B cell (primary cell): Measurements from ENCODE around the gene RARB. TPM values are rescaled to one million over a fixed set of nuclear protein-coding genes. Genes with fewer than 3 reads are reported as not detected.

ENCODE experiments used
- ATAC-seq: fragments of 200-7000 bp; cut with Tn5 transposase; one replicate; pipeline ENCODE4 v1.10.0; 2021; ENCODE audit warnings: low read depth, mild to moderate bottlenecking, moderate number of reproducible peaks, moderate library complexity
- CTCF ChIA-PET: fragments of 350-600 bp; sonication (Branson Sonifier 250); formaldehyde crosslinking; loops from one replicate; lab custom pipeline; 2021; ENCODE audit warnings: antibody characterized with exemption, inconsistent platforms; lab: Charles Lee
- POLR2A ChIA-PET: fragments of 350-600 bp; sonication (Branson Sonifier 250); formaldehyde crosslinking; loops from one replicate; lab custom pipeline; 2021; ENCODE audit warnings: antibody characterized with exemption; lab: Charles Lee
- DNase-seq: peaks from one replicate; pipeline ENCODE4 v3.0.0; 2013
- H2AFZ ChIP-seq: 2 replicates; pipeline ENCODE4 v1.6.1; 2012; ENCODE audit warnings: mild to moderate bottlenecking, low read depth, low read length; ENCODE audit not compliant: insufficient read depth, poor library complexity, severe bottlenecking
- H3K27ac ChIP-seq, 2 donors: 1 replicate in 1 of 2; 2 replicates in 1 of 2; pipeline ENCODE4 v1.5.1; 2012 to 2013; ENCODE audit warnings: low read length in 2 of 2, mild to moderate bottlenecking in 2 of 2, moderate library complexity in 1 of 2
- H3K27me3 ChIP-seq, 4 experiments: fragments of 200-600 bp in 1 of 4; sonication (generic) in 1 of 4; replicated peaks in 1 of 4; 1 replicate in 2 of 4; 2 replicates in 2 of 4; pipeline versions ENCODE4 v1.6.1 to v1.7.0; 2013 to 2016; ENCODE audit warnings: low read length in 3 of 4, mild to moderate bottlenecking in 2 of 4, mixed read lengths in 1 of 4, moderate library complexity in 1 of 4; ENCODE audit not compliant: insufficient read depth in 4 of 4, control insufficient read depth in 3 of 4; ENCODE audit errors: control extremely low read depth in 1 of 4
- H3K36me3 ChIP-seq, 2 experiments: replicated peaks in 1 of 2; 1 replicate in 1 of 2; 2 replicates in 1 of 2; pipeline versions ENCODE4 v1.6.1 to v1.7.1; 2013; ENCODE audit warnings: low read length in 1 of 2; ENCODE audit not compliant: insufficient read depth in 2 of 2, control insufficient read depth in 1 of 2; ENCODE audit errors: control extremely low read depth in 1 of 2, extremely low read depth in 1 of 2
- H3K4me1 ChIP-seq, 2 donors: fragments of 200-600 bp in 1 of 2; sonication (generic) in 1 of 2; 1 replicate in 1 of 2; 2 replicates in 1 of 2; pipeline versions ENCODE4 v1.5.1 to v1.6.1; 2013 to 2017; ENCODE audit warnings: low read length in 2 of 2; ENCODE audit not compliant: control insufficient read depth in 2 of 2, insufficient read depth in 2 of 2
- H3K4me2 ChIP-seq: replicated peaks from 2 replicates; pipeline ENCODE3; 2012; ENCODE audit warnings: mild to moderate bottlenecking, low read depth, low read length; ENCODE audit not compliant: poor library complexity, severe bottlenecking
- H3K4me3 ChIP-seq, 5 experiments: fragments of 200-600 bp in 1 of 5; sonication (generic) in 1 of 5; 1 replicate in 3 of 5; 2 replicates in 2 of 5; pipeline versions ENCODE4 v1.5.1 to v1.7.0; 2011 to 2016; ENCODE audit warnings: low read length in 4 of 5, mild to moderate bottlenecking in 4 of 5, low read depth in 2 of 5, control low read depth in 1 of 5, moderate library complexity in 1 of 5; ENCODE audit not compliant: insufficient read depth in 1 of 5; ENCODE audit errors: control extremely low read depth in 1 of 5, extremely low read depth in 1 of 5
- H3K79me2 ChIP-seq: fragments of 200-600 bp; sonication (generic); one replicate; pipeline ENCODE4 v1.6.0; 2016; ENCODE audit warnings: low read length; ENCODE audit not compliant: control insufficient read depth, insufficient read depth
- H3K9ac ChIP-seq: fragments of 200-600 bp; sonication (generic); 2 replicates; pipeline ENCODE4 v1.6.1; 2017; ENCODE audit warnings: mild to moderate bottlenecking, low read length, moderate library complexity
- H3K9me3 ChIP-seq, 3 donors: one replicate each; pipeline versions ENCODE4 v1.6.1 to v1.7.1; 2013; ENCODE audit warnings: low read length in 2 of 3; ENCODE audit not compliant: control insufficient read depth in 2 of 3, insufficient read depth in 1 of 3; ENCODE audit errors: control extremely low read depth in 1 of 3
- H4K20me1 ChIP-seq: 2 replicates; pipeline ENCODE4 v1.6.0; 2012; ENCODE audit warnings: mild to moderate bottlenecking, low read length; ENCODE audit not compliant: insufficient read depth, control insufficient read depth, poor library complexity, severe bottlenecking
- H3K27ac Mint-ChIP-seq: one replicate; pipeline ENCODE4 v1.8.0; 2021; ENCODE audit warnings: mixed read lengths
- H3K27me3 Mint-ChIP-seq: one replicate; pipeline ENCODE4 v1.8.0; 2021; ENCODE audit warnings: mixed read lengths
- H3K4me1 Mint-ChIP-seq: one replicate; pipeline ENCODE4 v1.8.0; 2021; ENCODE audit warnings: mixed read lengths
- H3K4me3 Mint-ChIP-seq: one replicate; pipeline ENCODE4 v1.8.0; 2021; ENCODE audit warnings: mixed read lengths
- H3K9me3 Mint-ChIP-seq: one replicate; pipeline ENCODE4 v1.8.0; 2022; ENCODE audit warnings: mixed read lengths; ENCODE audit not compliant: insufficient read depth
- CTCF ChIP-seq: fragments of 200-600 bp; IDR thresholded peaks from one replicate; pipeline ENCODE4 v1.8.0; 2022; ENCODE audit warnings: antibody characterized with exemption, mild to moderate bottlenecking
- EZH2 ChIP-seq: IDR thresholded peaks from 2 replicates; pipeline ENCODE4 v1.6.1; 2012; ENCODE audit warnings: borderline replicate concordance, low read depth, mild to moderate bottlenecking, moderate library complexity, low read length; ENCODE audit not compliant: insufficient read depth, poor library complexity, severe bottlenecking
- WGBS: methylation state at CpG from one replicate; pipeline ENCODE4 v1.1.5; 2013; ENCODE audit warnings: missing lambda C conversion rate; ENCODE audit not compliant: insufficient coverage; 5-methylcytosine and 5-hydroxymethylcytosine counted together
- intact Hi-C: fragments of 100-400 bp; cut with micrococcal nuclease; formaldehyde crosslinking; loops from one replicate; pipeline ENCODE4 v1.10.0; 2022
- polyA plus RNA-seq: library from polyadenylated mRNA; depleted of rRNA; stranded (reverse); fragments of >200 nt; gene quantifications from 2 replicates; pipeline ENCODE4 v1.2.3, GENCODE V29; 2012
- total RNA-seq, 2 donors: library from RNA; stranded (reverse); fragments of 120-200 nt in 1 of 2; gene quantifications; 1 replicate in 1 of 2; 2 replicates in 1 of 2; pipeline versions ENCODE4 v1.2.3 to v1.2.4, GENCODE V29; 2013 to 2022

Gene RARB
- total and polyA plus RNA-seq, 2 donors (not counting 1 experiment from before 2014, with no cell fraction given): not detected

DNA sequence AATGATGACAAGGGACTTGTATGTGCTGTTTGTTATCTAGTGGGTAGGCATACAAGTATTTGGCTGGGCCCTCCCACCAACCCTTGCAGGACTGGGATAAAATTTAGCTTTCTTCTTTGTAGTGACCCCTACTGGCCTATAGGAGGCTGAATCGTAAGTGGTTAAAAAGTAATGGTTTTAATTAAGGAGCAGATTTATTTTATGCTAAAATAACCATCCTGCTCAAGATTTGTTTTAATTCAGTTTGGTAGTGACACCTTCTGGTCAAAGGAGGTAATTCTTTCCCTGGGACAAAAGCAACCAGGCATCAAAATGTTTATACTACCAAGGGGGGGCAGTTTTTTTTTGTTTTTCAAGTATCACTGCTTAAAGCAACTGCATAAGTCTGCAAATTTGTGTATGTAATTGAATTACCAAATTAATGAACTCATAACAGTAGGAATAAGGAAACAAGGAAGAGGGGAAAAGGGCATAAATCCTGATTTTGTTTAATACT is 166.0 kb downstream of the RARB start:
- Histone ChIP-seq H4K20me1 (no peaks in the 10 kb centered on the region), H3K4me3 (no peak overlapping the region), H3K27me3 (no peaks in the 10 kb centered on the region), H3K4me1 (no peaks in the 10 kb centered on the region), H3K4me2 (no peak overlapping the region), H2AFZ (no peak overlapping the region), H3K79me2 (no peaks in the 10 kb centered on the region), H3K9ac (no peak overlapping the region), H3K9me3 (no peaks in the 10 kb centered on the region), H3K36me3 (peaks cover 2 to 10% of the 10 kb centered on the region in 2 experiments), H3K27ac (no peak overlapping the region)
- TF ChIP-seq CTCF: peak; percentile 86
- no peak for TF ChIP-seq EZH2
- Mint-ChIP-seq H3K9me3 (no peaks in the 10 kb centered on the region), H3K4me3 (no peak overlapping the region), H3K27me3 (no peaks in the 10 kb centered on the region), H3K4me1 (no peaks in the 10 kb centered on the region), H3K27ac (no peak overlapping the region)
- DNase-seq (peak; percentile 45), ATAC-seq (peak; percentile 54)
- intact Hi-C loops: loop anchor here (2.0 to 5.0 kb wide), 2 partner anchors 1332 to 1595 kb away; no protein-coding TSS in a partner anchor
- ChIA-PET CTCF (interaction anchor here (0.8 to 4.4 kb wide), 7 partner anchors 8 to 914 kb away, joined by 3 to 23 read pairs (median 3); no protein-coding TSS in a partner anchor), POLR2A (no interaction called here)
- WGBS: no CpG with 5 or more reads among the region's 1 CpG

DNA sequence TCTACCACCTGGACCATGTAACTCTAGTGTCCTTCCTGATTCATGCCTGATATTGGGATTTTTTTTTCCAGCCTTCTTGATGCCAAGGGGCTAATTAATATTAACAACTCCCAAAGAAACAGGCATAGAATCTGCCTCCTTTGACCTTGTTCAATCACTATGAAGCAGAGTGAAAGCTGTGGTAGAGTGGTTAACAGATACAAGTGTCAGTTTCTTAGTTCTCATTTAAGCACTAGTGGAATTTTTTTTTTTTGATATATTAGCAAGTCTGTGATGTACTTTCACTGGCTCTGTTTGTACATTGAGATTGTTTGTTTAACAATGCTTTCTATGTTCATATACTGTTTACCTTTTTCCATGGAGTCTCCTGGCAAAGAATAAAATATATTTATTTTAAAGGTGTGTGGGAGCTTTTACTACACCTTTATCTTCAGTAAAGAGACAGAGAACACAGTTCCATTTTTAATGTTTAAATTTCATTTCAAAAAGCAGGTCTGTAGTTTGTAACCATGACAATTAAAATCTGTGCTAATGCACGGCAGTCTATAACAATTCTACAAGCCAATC is 169.6 kb downstream of the RARB start:
- no peaks in the 10 kb centered on the region for H3K79me2 ChIP-seq
- no CpG with 5 or more reads among the region's 1 CpG for WGBS
- Mint-ChIP-seq H3K27me3 (no peaks in the 10 kb centered on the region), H3K27ac (no peak overlapping the region), H3K9me3 (no peaks in the 10 kb centered on the region), H3K4me3 (no peak overlapping the region), H3K4me1 (no peaks in the 10 kb centered on the region)
- H3K9me3 ChIP-seq: no peaks in the 10 kb centered on the region
- H4K20me1 ChIP-seq: no peaks in the 10 kb centered on the region
- intact Hi-C loops: no loop called here
- peaks cover 6 to 29% of the 10 kb centered on the region in 2 experiments for H3K36me3 ChIP-seq
- ChIA-PET POLR2A (no interaction called here), CTCF (no interaction called here)
- TF ChIP-seq EZH2 (no peak), CTCF (no peak)
- DNase-seq (no peak), ATAC-seq (no peak)
- H3K9ac ChIP-seq: no peak overlapping the region
- H3K27ac ChIP-seq: no peak overlapping the region
- no peak overlapping the region for H3K4me2 ChIP-seq
- no peaks in the 10 kb centered on the region for H3K27me3 ChIP-seq
- H2AFZ ChIP-seq: no peak overlapping the region
- H3K4me3 ChIP-seq: no peak overlapping the region
- no peaks in the 10 kb centered on the region for H3K4me1 ChIP-seq
